ENCODE results near the gene YLPM1.
"Not testable (repeated sequence)": the region's sequence is repeated elsewhere in the genome, so short reads cannot be mapped to it uniquely, and the experiment has no call there.

Gene YLPM1

DNA sequence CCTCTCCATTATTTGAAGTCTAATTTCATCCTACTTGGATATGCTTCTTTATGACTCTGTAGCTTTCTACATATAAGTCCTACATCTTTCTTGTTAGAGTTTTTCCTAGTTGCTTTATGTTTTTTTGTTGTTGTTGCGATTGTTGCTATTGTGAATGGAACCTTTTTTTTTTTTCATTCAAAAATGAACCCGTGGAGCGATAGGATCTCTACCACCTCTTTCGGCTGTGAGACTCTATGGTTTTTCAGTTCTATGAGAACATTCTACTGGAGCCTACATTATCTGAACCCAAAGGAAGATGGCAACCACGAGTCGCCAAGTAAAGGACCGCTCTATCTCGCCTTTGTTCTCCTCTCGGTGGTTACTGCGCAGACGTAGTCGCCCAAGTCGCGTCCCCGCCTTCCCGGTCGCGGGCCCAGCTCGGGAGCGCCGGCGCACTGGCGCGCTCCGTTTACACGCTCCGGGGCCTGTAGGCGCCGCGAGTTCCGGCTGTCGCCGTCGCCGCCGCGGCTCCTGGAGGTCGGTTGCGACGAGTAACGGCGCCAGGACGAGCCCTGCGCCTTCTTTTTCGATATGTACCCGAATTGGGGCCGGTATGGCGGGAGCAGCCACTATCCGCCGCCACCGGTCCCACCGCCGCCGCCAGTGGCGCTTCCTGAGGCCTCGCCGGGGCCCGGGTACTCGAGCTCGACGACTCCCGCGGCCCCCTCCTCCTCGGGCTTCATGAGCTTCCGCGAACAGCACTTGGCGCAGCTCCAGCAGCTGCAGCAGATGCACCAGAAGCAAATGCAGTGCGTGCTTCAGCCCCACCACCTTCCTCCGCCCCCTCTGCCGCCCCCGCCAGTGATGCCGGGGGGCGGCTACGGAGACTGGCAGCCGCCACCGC is at the start of gene YLPM1:
YLPM1 (plus strand) TSS at position 400 of the 886 bp plus-strand sequence; CDS start at position 574, 174 bp downstream.
- DNase-seq, result peak; percentile 97

GRCh38 chr14:74713395-74713735 is 49.8 kb upstream of the YLPM1 start:
- no peak for DNase-seq

DNA sequence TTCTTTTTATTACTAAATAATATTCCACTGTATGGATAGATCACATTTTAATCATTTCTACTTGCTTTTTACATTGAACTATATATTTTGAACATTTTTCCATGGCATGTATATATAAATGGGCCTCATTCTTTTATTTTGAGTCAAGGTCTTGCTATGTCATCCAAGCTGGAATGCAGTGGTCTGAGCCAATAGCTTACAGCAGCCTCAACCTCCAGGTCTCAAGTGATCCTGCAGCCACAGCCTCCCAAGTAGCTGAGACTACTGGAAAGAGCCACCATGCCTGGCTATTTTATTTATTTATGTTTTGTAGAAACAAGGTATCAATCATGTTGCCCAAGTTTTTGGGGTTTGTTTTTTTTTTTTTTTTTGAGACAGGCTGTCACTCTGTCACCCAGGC is 42.6 kb upstream of the YLPM1 start:
- no peak for DNase-seq

GRCh38 chr14:74723134-74723533 is 40.0 kb upstream of the YLPM1 start:
- DNase-seq, result no peak

GRCh38 chr14:74732387-74732786 is 30.7 kb upstream of the YLPM1 start:
- no peak for DNase-seq

DNA sequence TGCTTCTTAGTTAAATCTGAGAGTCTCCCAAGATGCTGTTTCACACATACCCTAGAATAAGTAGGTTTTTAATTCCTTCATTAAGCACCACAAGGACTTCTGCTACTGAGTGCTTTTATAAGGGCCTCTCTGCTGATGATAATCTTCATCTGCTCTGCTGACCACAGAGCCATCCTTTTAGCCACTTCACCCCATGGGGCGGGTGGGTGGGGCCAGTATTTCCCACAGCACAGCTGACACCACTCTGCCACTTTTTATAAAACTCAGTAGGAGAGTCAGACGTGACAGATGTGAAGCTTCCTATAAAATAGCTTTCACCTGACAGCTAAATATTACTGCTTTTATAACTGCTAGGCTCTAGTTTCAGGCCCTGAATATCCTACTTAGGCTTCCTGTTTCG is 29.9 kb upstream of the YLPM1 start:
- DNase-seq, result no peak

GRCh38 chr14:74735125-74735524 is 28.0 kb upstream of the YLPM1 start:
- no peak for DNase-seq

DNA sequence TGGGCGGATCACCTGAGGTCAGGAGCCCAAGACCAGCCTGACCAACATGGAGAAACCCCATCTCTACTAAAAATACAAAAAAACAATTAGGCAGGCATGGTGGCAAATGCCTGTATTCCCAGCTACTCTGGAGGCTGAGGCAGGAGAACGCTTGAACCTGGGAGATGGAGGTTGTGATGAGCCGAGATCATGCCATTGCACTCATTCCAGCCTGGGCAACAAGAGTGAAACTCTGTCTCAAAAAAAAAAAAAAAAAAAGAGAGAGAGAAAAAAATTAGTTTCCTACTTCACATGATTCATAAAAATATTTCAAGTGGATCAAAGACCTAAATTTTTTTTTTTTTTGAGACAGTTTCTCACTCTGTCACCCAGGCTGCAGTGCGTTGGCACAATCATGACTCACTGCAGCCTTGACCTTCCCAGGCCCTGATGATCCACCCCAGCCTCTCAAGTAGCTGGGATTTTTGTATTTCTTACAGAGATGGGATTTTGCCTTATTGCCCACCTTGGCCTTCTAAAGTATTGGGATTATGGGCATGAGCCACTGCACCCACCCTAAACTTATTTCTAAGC is 25.3 kb upstream of the YLPM1 start:
- no peak for DNase-seq

- no peak for DNase-seq
Observed at GRCh38 chr14:74739293-74740030, 23.7 kb upstream of the YLPM1 start.

GRCh38 chr14:74747237-74747636 is 15.9 kb upstream of the YLPM1 start:
- DNase-seq, result no peak

DNA sequence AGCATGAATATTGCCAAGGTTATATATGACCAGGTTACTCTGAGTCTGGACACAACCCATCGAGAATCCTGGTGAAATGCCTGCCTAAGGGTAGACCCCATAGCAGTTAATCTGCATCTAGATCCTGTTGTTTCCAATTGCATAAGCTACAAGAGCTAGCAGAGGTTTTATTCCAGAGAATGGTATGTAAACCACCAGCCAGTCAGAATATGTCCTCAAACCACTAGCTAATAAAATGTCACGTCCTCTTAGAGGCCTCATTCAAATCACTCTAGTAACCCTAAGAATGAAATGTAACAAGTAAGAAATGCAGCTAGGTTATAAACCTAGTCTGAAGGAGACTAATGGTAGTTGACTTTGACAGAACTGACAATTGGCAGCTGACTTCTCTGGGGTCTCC is 9.0 kb upstream of the YLPM1 start:
- DNase-seq, result no peak

GRCh38 chr14:74754899-74755298 is 8.2 kb upstream of the YLPM1 start:
- DNase-seq, result no peak

DNA sequence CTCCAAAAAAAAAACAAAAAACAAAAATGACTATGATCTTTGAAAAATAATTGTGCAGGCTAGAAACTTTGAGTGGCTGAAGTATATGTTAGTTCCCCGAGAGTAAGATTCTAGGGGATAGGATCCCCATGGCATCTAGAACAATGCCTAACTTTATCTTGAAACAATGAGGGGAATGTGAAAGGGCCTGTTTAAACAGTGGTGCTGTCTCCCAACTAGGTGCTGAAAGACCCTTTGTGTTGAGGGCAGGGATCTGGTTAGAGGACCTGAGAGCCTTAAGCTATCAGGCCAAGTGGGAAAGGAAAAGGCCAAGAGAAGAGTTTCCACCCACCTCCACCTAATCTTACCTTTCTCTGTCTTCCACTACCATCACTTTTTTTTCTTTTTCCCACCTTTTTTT is 6.8 kb upstream of the YLPM1 start:
- DNase-seq, result no peak

DNA sequence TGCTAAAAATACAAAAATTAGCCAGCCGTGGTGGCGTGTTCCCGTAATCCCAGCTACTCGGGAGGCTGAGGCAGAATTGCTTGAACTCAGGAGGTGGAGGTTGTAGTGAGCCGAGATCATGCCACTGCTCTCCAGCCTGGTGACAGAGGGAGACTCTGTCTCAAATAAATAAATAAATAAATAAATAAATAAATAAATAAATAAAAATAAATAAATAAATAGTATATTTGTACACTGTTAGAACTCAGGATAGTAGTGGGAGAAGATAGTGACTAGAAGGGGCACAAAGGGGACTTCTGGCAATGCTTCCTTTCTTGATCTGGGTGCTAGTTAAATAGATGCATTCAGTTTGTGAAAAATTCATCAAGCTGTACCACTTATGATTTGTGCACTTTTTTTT is 4.6 kb upstream of the YLPM1 start:
- DNase-seq, result not testable (repeated sequence)

DNA sequence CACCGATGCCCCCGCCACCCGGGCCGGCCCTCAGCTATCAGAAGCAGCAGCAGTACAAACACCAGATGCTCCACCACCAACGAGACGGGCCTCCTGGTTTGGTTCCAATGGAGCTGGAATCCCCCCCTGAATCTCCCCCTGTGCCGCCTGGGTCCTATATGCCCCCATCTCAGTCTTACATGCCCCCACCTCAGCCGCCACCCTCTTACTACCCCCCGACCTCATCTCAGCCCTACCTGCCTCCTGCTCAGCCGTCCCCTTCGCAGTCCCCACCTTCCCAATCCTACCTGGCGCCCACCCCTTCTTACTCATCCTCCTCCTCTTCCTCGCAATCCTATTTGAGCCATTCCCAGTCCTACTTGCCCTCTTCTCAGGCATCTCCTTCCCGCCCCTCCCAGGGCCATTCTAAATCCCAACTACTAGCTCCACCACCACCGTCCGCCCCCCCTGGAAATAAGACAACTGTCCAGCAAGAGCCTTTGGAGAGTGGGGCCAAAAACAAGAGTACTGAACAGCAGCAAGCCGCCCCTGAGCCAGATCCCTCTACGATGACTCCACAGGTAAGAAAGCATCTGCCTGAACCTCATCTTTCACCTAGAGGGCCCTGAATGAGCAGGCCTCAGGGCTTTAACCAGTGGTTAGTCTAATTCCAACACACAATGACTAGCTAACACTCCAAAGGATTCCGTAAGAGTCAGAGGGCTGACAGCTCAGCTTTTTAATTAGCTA is 851 bp downstream of the YLPM1 start:
- DNase-seq, result no peak

- no peak for DNase-seq
Observed at GRCh38 chr14:74765721-74766120, 2.6 kb downstream of the YLPM1 start.

DNA sequence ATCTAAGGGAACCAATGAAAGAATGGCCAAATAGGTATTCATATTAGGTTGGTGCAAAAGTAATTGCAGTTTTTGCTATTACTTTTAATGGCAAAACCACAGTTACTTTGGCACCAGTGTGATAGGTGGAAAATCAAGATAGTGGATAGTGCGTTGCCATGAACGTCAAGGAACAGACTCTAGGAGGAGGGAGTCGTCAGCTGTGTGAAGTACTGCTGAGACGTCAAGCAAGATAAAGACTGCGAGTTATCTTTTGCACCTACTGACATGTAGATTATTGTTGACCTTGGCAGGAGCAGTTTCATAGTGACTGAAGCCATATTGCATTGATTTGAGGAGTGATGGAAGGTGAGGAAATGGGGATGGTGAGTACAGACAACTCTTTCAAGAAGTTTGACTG is 8.3 kb downstream of the YLPM1 start:
- DNase-seq, result no peak

- no peak for DNase-seq
Observed at GRCh38 chr14:74784634-74785033, 21.5 kb downstream of the YLPM1 start.

GRCh38 chr14:74785056-74785613 is 22.0 kb downstream of the YLPM1 start:
- DNase-seq, result no peak

- peak; percentile 7 for DNase-seq
Observed at GRCh38 chr14:74786796-74787315, 23.7 kb downstream of the YLPM1 start.

DNA sequence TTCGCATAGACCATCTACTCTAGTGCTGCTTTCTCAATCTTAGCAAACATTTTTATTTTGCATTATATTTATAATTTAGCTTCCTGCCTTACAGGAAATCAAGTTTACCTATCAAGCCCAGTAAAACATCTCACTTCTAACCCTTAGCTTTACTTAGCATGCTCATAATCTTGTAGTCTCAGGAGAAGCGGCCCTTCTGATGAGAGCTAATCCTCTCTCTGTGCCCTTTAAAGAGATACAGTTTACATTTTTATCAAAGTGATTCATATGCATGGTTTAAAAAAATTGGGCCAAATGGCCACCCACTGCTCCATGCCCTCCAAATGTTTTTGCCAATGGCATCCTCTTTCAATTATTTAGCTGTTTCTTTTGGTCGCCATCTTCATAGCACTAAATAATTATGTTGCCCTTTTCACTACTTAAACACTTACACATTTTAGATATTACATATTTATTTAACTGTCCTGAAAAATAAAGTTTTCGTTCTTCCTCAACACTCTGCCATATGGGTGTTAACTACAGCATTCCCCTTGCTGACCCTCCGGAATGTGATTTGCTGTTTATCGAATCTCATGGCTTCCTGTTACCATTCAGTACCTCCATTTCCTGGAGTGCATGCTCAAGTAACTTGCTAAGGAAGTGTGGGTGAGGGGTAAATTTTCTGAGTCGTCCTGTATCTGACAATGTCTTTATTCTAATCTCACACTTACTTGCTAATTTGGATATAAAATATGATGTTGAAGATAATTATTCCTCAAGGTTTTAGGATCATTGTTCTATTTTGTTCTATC is 29.3 kb downstream of the YLPM1 start:
- DNase-seq, result no peak
